ENCODE data around the gene ITPR2. TPM values are rescaled to one million over a fixed set of nuclear protein-coding genes. Genes with fewer than 3 reads are reported as not detected.
A peak's percentile ranks its signal among the peaks of the same experiment; 100 is the strongest.

Gene ITPR2
- total and polyA plus RNA-seq, 2 of the 13 experiments (the other 11 are each of a cell fraction or from before 2014, with no cell fraction given) = 31.9 to 81.9 TPM

GRCh38 chr12:26831951-26832821 lies 808 bp downstream of the ITPR2 start (continued):
- no peak for TF ChIP-seq ZNF318 (CRISPR knock-in tag; IDR thresholded peaks at IDR 0.05)
- TF ChIP-seq ZNF251 (CRISPR knock-in tag; IDR thresholded peaks at IDR 0.05) = no peak
- no peak for TF ChIP-seq SSRP1 (CRISPR knock-in tag; IDR thresholded peaks at IDR 0.05)
- no peak for TF ChIP-seq ZNF260 (CRISPR knock-in tag; IDR thresholded peaks at IDR 0.05; ENCODE audit: borderline replicate concordance, low read depth)
- no peak for TF ChIP-seq IKZF4 (CRISPR knock-in tag; IDR thresholded peaks at IDR 0.05; ENCODE audit: borderline replicate concordance, low read depth, not compliant biosample characterization)
- TF ChIP-seq GPBP1L1 (CRISPR knock-in tag; IDR thresholded peaks at IDR 0.05) = no peak
- TF ChIP-seq GRHL1 (CRISPR knock-in tag; conservative IDR thresholded peaks at IDR 0.05) = no peak
- TF ChIP-seq RBM22 (optimal IDR thresholded peaks at IDR 0.05; ENCODE audit: low read length) = peak; percentile 73
- 0 out of 2 replicates have a peak, but pooled peaks have one; percentile 33 for TF ChIP-seq ZNF563 (CRISPR knock-in tag; IDR thresholded peaks at IDR 0.05)
- no peak for TF ChIP-seq KDM6A (CRISPR knock-in tag; IDR thresholded peaks at IDR 0.05; ENCODE audit: low read depth)
- peak; percentile 65 for TF ChIP-seq ZFY (CRISPR knock-in tag; IDR thresholded peaks at IDR 0.05)
- peak; percentile 55 for TF ChIP-seq XRCC5 (optimal IDR thresholded peaks at IDR 0.05; ENCODE audit: low read length)
- peak; percentile 98 for TF ChIP-seq AGO2 (optimal IDR thresholded peaks at IDR 0.05; ENCODE audit: low read depth, low read length)
- no peak for TF ChIP-seq GATAD1 (CRISPR knock-in tag; IDR thresholded peaks at IDR 0.05)
- no peak for TF ChIP-seq TBX3 (IDR thresholded peaks at IDR 0.05; ENCODE audit: borderline replicate concordance)
- peak; percentile 70; the same call in 1 of the 2 replicates for TF ChIP-seq KDM5B (CRISPR knock-in tag; IDR thresholded peaks at IDR 0.05; ENCODE audit: borderline replicate concordance)
- no peak for TF ChIP-seq HNRNPK (IDR thresholded peaks at IDR 0.05; ENCODE audit: low read depth, low read length, poor library complexity, severe bottlenecking)
